Stimulated activated CD8-positive, alpha-beta memory T cell treated with anti-CD3 and anti-CD28 coated beads, Interleukin-15, amount 100 ng/mL, for 48 hours (primary cell): ENCODE data around the gene DOCK8.
"Not testable (repeated sequence)": the region's sequence is repeated elsewhere in the genome, so short reads cannot be mapped to it uniquely, and the experiment has no call there.

ENCODE experiments used
- DNase-seq, 2 donors: peaks; one replicate each; pipeline ENCODE4 v3.0.0-alpha.2; 2020; ENCODE audit warnings: low read depth in 2 of 2

Gene DOCK8

DNA sequence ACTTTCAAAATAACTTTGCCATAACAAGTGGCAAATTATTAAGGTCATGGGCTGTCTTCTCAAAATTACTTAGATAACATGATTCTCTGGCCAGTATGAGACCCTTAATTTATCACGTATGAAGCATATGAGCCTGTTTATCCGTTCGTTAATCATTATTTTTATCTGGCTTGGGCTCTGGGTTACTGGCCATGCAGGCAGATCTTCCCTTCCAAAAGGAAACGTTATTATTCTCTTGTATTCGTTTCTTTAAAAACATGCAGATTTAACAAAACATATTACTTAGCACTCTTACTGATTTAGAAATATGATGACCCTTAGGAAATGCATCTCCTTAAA is 148.6 kb downstream of the DOCK8 start:
- DNase-seq: no peak

DNA sequence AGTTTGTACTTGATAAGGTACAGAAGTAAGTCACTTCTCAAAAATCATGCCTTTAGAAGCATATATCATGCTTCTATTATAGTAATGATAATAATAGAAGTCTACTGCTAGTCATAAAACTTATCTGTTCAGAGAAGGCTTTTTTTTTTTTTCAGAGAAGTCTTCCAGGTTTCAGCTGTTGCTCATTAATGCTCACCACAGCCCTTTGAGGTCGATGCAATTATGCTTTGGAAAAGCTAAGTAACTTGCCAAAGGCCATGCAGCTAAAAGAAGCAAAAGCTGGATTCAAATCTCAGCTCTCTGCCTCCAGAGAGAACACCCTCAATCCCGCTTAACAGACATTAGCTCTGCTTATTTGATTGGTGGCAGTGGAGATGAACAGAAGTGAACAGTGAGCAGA is 150.8 kb downstream of the DOCK8 start:
- no peak for DNase-seq

DNA sequence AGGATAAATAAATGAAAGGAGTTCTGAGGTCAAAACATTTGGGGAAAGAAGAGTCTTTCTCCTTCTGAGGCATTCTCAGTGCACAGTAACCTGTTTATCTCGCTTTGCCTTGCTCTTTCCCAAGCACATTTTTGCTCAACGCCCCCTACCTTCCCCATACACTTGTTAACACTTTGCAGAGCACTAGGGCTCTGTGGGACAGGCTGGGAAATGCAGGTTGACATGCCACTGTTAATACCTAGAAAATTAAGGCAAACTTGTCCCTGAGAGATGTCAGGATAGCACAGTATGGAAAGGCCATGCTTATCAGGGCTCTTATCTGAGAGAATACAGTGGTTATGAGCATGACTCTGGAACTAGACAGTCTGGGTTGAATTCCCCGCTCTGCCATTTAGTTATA is 152.0 kb downstream of the DOCK8 start:
- DNase-seq: no peak

DNA sequence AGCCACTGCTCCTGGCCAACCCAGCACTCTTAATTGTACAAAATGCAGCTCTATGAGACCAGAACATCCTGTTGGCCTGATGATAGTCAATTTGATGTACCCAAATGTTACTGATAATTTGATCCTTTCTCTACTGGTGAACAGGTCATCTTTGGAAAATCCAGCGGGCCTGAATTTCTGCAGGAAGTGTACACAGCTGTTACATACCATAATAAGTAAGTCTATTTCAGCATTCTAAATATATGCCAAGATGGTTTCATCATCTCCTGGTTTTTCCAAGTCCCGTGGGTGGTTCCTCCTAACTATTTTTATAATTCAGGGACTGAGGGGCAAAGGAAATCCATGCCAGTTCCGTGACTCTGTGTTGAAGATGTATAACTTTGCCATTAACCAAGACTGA is 155.4 kb downstream of the DOCK8 start:
- no peak for DNase-seq

DNA sequence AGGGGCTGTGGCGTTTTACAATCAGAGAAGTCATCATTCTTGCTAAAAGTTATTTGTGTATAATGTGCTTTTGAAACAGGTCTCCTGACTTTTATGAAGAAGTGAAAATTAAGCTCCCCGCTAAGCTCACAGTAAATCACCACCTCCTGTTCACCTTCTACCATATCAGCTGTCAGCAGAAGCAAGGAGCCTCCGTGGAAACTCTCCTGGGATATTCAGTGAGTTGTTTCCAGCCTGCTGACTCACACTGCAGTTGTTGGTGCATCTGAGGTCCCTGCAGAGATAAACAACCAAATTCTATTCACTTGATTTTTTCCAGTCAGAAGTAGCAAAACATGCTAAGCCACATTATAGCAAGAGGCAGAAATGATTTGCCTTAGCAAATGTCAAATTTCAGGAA is 156.7 kb downstream of the DOCK8 start:
- no peak for DNase-seq

DNA sequence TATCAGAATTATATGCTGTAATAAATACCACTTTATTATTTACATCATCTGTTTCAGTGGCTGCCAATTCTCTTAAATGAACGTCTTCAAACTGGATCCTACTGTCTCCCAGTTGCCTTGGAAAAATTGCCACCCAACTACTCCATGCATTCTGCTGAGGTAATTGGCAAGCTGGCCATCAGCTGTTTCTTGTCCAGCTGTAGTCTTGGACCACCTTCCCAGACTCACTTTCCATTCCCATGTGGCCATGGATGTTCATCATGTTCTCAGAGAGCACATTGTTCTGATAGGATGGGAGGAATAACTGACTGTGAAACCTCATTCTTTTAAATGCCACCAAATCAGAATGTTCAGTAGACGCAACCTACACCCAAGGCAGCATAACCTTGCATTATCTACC is 157.5 kb downstream of the DOCK8 start:
- no peak for DNase-seq

DNA sequence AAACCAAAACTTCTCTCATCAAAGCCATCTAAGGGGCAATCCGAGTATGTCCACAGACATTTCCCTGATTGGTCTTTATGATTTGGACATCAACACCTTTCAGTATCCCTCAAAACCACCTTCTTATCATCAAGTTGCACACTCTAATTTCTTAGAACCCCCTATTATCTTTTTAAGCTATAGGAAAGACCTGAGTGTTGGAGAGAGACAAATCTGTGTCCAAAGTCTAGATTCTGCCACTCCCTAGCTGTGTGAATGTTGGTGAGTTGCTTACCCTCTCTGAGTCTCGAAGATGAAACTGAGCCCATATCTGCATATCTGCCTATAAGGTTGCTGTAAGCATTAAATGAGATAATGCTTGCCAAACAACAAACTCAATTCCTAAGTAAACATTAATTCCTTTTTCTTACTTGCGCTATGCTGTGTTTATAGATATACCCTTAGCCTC is 159.1 kb downstream of the DOCK8 start:
- no peak for DNase-seq

DNA sequence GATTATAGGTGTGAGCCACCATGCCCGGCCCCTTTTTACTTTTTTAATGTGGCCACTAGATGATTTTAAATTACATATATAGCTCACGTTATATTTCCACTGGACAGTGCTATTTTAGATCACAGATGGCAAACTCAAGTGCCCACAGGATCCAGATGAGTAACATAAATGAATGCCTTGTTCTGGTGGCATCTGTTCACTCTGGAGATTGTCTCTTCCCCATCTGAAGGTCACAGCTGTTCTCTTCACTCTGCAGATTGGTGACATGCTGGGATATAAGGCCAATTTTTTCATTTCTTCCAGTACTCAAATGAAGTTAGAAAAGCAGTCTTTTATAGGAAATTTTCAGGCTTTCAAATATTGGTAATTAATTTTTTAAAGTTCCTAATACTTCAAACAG is 160.1 kb downstream of the DOCK8 start:
- DNase-seq: no peak

DNA sequence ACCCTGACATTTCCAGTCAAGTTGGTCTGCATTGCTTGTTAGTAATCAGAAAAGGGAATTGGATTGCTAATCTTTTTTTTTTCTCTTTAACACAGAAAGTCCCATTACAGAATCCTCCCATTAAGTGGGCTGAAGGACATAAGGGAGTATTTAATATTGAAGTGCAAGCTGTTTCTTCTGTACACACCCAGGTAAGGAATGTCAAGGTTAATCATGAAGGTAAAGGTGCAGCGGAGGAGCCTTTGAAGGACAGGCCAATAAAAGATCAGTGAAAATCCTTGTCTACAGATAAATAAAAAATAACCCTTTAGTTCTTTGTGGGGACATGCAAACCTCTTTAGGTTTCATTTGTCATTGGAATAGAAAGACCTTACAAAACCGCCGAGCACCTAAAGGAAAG is 161.4 kb downstream of the DOCK8 start:
- DNase-seq: no peak

DNA sequence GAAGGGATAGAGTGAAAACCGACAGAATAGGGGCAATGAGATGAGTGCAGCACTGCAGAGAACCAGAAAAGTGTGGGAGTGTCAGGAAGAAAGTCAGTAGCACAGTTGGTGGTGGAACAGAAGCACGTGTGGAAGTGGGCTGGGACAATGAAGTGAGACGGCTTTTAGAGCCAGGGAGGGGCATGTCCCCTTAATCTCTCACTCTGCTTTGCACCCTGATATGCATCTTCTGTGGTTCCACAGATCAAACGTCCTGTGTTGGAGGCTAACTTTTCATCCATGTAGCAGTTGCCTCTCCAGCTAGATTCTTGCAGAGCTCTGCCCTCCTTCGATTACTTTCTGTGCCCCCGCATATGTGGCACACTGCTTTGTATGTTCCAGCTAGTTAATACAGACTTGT is 163.6 kb downstream of the DOCK8 start:
- DNase-seq: no peak

DNA sequence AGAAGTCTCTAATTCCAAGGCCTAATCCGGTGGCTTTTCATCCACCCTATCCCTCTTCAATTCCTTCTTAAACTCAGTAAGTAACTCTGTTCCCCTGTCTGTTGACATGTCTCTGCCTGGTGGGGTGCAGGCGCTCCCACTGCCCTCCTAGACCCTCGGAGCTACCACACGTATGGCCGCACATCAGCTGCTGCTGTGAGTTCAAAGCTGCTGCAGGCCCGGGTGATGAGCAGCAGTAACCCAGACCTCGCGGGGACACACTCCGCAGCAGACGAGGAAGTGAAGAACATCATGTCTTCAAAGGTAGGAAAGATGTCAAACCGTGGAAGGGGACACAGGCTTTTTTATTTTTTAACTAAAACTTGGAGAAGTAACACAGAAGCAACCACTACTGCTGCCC is 167.7 kb downstream of the DOCK8 start:
- DNase-seq: no peak

DNA sequence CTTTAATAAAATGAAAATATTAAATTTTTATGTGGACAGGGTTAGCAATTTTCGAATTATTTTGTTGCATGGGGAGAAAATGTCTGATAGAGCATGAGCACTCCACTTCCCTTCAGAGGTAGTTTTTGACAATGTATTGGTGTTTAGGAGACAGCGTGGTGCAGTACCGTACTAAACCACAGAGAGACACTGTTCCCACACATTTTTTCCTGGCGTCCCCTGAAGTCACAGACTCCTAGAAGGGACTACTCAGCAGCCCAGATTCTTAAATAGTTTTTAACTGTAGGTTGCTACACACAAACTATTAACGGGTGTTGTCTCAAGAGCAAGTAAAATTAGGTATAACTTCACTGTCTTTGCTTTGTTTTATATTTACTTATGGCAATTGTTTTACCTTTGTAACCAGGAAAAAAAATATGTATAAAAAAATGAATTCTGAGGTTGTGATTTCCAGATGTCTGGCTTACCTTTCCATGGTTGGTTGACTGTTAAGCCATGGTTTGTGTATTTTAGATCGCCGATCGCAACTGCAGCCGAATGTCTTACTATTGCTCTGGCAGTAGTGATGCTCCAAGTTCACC is 171.2 kb downstream of the DOCK8 start:
- DNase-seq: no peak

DNA sequence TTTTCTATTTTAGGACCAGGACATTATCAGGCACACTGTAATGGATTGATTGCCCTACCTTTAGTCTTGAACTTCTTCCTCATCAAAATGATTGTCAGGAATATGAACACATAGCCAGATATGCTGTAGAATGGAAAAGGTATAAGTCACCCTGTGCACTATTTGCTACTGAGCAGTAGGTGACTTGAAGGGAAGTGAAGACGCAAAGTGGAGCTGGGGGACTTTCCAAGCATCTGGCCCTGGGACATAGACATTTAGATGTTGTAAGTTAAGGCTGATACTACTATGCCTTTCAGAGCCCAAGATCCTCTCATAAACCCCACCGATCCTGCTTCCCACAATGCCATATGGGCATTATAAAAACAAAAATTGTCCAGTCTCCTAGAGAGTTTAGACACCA is 174.5 kb downstream of the DOCK8 start:
- DNase-seq: no peak

DNA sequence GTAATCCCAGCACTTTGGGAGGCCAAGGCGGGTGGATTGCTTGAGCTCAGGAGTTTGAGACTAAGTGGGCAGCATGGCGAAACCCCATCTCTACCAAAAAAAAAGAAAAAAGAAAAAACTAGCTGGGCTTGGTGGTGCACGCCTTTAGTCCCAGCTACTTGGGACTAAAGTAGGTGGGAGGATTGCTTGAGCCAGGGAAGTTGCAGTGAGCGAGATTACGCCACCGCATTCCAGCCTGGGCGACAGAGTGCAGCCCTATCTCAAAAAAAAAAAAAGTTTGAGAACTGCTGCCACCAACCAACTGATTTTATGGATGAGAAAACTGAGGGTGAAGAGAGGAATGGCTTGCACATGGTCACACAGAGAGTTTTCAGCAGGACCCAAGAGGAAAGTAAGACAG is 175.1 kb downstream of the DOCK8 start:
- DNase-seq: no peak

DNA sequence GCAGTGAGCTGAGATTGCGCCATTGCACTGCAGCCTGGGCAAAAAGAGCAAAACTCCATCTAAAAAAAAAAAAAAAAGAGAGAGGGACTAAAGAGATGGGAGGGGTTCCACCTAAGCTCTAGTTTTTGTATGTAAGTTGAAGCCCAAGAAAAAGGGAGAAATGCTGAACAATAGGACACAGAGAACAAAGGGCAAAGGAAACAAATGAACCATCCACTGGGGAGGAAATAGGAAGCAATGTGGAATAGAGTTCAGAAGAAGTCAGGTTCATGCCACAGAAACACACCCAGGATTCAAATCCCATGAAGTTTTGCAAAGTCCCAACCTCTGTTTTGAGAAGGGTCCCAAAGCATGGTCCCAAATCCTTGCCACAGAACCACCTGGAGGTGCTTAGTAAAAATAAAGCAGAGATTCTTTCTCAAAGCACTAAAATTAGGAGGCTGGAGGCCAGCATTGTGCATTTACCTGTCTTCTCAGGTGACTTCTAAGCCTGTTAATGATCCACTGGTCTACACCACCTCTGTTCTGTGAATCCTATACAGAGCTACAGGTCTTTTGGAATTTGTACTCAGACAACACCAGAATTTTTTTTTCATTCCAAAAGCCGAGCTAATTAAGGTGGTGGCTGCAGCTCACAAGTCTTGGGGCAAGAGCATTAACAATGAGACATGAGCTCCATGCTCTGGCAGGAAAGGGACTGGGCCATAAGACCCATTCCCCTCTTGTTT is 177.6 kb downstream of the DOCK8 start:
- DNase-seq: no peak

DNA sequence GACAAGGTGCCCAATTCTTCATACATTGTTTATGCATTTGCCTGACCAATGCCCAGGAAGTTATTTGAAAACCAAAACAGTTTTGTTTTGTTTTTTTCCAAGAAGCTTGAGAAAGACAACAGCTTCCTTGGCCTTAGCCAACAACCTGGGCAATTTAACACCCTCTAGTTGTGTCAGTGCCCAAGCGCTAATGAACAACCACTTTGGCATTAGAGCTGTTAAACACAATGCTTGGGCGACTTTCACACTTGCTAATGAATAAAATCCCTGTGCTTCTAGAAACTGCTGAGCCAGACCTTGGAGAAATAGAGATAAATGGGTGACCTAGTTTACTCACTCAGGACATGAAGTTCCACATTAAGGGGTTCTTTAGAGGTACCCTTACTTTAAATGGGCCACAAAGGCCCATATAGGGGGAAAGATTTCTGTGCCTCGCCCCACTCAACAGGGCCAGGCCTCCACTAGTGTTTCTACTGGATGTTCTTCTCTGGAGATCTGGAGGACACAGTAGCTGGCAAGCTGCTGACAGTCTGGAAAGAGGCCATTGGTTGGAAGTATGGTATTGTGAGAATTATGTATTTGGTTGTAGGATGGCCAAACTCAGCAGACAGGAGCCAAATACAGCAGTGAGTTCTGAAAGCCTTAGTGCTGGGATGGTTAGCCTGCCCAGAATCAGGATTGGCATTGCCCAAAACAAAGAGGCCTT is 179.8 kb downstream of the DOCK8 start:
- DNase-seq: no peak

DNA sequence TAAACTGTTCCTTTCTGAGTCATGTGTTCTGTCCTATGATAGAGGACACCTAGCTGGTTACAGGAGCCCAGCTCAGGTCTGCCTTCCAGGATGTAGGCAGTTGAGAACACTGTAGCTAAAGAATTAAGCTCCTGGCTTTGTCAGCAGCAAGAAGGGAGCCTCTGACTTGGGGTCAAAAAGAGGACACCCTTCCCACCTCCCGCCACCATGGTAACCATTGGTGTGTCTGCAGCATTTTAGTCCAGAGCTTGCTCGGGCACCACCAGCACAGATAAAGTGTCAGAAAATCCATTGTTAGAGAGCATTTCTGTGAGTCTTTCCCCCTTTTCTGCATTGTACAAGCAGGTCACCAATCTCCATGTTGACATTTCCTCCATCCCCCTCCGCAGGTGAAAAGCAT is 181.7 kb downstream of the DOCK8 start:
- no peak for DNase-seq

DNA sequence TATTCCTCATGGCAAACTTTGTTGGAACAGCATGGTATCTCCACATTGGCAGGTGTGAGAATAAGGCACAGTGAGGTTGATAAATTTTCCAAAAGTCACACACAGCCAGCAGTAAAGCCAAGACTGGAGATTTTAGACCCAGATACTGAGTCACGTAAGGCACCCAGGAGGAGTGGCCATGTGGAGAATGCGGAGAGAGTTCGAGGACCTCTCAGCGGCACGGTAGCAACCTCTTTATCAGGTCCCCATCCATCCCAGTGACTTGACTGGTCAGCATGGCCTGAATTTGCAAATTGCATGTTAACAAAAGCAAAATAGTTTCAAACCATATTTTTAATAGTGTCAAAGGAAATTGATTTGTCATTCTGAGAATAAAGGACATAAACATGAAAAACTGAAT is 183.4 kb downstream of the DOCK8 start:
- no peak for DNase-seq

DNA sequence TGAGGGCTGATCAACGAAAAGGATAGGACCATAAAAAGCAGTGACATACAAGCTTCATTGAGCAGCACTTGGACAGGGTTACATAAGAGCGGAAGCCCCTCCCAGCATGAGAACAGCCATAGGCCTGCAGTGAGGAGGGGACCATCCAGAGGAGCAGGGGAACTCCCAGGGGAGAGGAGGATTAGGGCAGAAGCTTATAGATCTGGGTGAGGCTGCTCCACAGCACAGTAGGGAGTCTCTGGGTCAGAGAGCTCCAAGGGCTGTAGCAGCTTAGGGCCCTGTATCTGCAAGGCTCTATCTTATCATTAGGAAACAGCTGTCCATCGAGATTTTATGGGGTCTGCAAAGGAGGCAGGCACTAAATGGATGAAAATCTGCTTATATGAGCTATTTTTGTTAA is 186.6 kb downstream of the DOCK8 start:
- no peak for DNase-seq

DNA sequence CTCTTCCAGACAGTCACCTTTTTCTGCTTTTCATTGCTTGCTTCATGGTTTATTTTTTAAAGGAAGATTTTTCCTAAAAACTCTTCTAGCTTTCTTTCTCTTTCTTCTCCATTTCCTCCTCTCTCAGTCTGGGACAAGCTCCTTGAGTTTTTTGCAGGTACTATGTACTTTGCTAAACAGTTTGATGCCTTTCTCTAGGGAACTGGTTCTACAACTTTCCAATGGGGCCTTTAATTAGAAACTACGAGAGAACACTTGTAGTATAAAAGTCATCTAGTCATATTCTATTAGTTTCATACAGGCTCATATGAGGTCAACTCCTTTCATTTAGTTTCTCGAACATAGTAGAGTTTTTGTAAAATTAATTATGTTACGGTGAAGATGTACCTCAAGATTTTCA is 189.6 kb downstream of the DOCK8 start:
- DNase-seq: no peak

DNA sequence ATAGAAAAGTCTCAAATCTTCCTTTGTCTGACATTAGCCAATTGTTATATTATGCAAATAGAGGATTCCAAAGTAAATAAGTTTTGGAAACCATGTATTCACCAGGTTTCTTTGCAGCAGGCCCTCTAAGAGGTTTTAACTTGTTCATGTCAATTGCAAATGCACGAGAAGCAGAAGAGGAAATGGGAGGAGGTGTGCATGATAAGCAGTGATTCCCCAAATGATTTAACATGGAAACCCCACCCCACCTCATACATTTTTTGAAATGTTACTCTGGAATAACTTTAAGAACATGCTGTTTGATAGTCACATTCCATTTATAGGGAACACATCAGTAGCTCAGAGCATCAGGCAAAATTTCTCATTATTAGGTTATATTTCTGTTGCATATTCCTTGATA is 190.7 kb downstream of the DOCK8 start:
- no peak for DNase-seq

DNA sequence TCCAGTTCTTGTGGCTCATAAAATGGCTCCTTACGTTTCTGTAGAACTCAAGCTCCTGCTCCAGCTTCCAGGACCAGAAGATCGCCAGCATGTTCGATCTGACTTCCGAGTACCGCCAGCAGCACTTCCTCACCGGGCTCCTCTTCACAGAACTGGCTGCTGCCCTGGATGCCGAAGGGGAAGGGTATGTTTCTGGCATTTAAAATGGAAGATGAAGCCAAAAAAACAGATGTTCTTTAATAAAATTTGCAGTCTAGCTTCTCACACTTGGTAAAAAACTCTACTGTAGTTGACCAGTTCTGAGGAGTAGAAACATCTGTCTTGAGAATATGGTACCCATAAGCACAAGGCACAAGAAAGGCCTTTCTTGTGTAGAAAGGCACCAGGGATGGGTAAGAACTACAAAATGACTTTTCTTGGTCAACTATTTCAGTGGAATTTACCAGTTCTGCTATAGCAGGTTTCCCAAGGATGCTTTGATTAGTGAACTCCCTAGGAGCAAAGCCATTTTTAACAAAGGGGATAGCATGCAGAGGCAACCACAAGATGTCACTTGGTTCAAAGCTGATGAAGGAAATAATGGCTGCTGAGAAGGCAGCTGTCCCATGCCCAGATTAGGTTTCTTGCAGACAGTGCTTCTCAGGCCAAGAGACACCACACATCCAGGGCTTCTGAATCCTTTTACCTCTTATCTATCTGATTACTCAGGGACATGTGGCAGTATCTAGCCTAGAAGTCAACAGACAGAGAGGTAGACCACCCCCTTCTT is 192.4 kb downstream of the DOCK8 start:
- DNase-seq: no peak

DNA sequence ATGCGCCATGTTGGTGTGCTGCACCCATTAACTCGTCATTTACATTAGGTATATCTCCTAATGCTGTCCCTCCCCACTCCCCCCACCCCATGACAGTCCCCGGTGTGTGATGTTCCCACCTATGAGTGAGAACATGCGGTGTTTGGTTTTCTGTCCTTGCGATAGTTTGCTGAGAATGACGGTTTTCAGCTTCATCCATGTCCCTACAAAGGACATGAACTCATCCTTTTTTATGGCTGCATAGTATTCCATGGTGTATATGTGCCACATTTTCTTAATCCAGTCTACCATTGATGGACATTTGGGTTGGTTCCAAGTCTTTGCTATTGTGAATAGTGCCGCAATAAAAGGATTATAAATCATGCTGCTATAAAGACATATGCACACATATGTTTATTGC is 195.0 kb downstream of the DOCK8 start:
- not testable (repeated sequence) for DNase-seq
